ENCODE data around the gene GJA4. TPM values are rescaled to one million over a fixed set of nuclear protein-coding genes. Genes with fewer than 3 reads are reported as not detected.

GJA4 gene
- not detected in 2 replicates for total RNA-seq

DNA sequence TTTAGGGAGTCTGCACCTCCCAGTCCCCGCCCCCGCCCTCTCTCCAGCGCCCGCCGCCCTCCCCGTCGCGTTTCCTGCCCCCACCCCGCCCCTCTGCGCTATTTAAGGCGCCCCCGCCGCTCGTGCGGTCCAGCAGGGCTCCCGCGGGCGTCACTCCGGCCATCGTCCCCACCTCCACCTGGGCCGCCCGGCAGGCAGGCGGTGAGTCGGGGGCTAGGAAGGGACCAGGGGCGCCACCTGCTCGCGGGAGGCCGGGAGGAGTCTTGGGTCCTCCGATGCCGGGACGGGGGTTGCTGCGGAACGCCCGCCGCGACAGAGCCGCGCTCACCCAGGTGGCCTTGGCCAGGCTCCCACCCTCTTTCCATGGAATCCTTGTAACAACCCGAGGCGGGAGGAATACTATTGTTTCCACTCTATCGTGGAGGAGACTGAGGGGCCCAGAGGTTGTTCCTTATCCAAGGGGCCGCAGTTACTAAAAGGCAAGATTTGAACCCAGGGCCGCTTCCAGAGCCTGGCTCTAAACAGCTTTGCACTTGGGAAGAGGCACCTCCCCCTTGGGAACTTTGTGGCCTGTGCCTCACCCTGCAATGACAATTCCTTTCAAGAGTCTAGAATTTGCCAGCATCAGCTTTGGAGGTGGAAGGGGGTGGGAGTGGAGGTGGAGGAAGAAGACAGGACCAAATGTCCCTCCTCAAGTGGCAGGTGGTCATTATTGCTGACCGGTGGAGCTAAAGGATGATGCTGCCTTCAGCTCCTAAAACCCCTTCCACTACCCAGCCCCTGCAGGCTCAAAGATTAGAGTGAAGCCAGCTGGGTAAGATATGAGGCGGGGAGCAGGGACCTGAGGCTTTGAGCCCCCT lies at the start of gene GJA4:
TSS of gene GJA4 (plus strand) at position 132 of the 860 bp plus-strand sequence. CDS start 1,215 bp downstream, outside the sequence.

DNA sequence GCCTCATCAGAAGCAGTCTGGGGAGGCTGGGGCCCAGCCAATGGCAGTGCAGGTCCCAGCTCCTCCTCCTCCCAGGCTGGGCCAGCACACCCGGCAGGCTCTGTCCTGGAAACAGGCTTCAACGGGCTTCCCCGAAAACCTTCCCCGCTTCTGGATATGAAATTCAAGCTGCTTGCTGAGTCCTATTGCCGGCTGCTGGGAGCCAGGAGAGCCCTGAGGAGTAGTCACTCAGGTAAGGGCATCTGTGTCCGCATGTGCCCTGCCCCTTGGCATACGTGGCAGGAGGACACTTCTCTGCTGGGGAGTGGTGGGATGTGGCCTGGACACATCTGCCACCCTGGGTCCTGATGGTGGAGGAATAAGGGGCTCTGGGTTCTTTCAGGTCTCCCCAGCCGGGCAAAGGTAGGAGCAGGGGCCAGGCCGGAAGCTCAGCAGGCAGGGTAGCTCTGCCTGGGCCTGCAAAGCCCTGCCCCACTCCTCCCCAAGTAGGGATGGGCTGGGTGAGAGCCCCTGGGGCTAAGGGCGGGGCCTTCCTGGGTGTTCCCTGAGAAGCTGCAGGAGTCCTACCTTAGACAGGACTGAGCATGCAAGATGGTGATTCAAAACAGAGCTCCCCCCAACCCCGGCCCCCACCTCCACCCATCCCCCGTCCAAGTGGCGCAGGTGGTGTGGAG lies 37.7 kb upstream of the GJA4 start, which contains the start of gene GJB5:
TSS of gene GJB5 (plus strand) at position 84 of the 674 bp plus-strand sequence. CDS start 2,284 bp downstream, outside the sequence.

GRCh38 chr1:34759503-34760357 lies 33.1 kb upstream of the GJA4 start, which contains the start of gene GJB4:
Gene GJB4 (plus strand): TSS chr1:34759740. CDS start chr1:34761255, 1,515 bp downstream.

GRCh38 chr1:34781071-34781843 lies 11.5 kb upstream of the GJA4 start, which contains the start of gene GJB3:
Gene GJB3 (plus strand): TSS chr1:34781214. CDS start chr1:34784763, 3,549 bp downstream.

Other genes starting within 250 kb of the GJA4 start
- not detected in 2 replicates for gene GJB5, start 38.0 kb upstream of the GJA4 start, total RNA-seq
- gene GJB4, start 33.3 kb upstream of the GJA4 start, total RNA-seq = not detected in 2 replicates
- gene GJB3, start 11.8 kb upstream of the GJA4 start, total RNA-seq = under 0.01 TPM in 1 of 2 replicates, not detected in the other
- 23.5 and 41.2 TPM in 2 replicates for gene SMIM12, start 66.8 kb downstream of the GJA4 start, total RNA-seq
- gene DLGAP3, start 136.7 kb downstream of the GJA4 start, total RNA-seq = under 0.01 TPM in 1 of 2 replicates, not detected in the other
- 25.3 and 33.9 TPM in 2 replicates for gene TMEM35B, start 192.3 kb downstream of the GJA4 start, total RNA-seq
- 14.3 and 22.4 TPM in 2 replicates for gene ZMYM6, start 238.9 kb downstream of the GJA4 start, total RNA-seq